Osteocyte (in vitro differentiated cells): ENCODE data around the gene CDC6. TPM values are rescaled to one million over a fixed set of nuclear protein-coding genes. Genes with fewer than 3 reads are reported as not detected.

Source experiments
- DNase-seq: peaks from one replicate; pipeline ENCODE4 v3.0.0; 2021; ENCODE audit warnings: mixed read lengths; ENCODE audit not compliant: unreplicated experiment; ENCODE audit errors: extremely low spot score
- H3K27ac Mint-ChIP-seq: one replicate; pipeline ENCODE4 v1.8.0; 2021; ENCODE audit warnings: mild to moderate bottlenecking, mixed read lengths; ENCODE audit not compliant: unreplicated experiment
- H3K27me3 Mint-ChIP-seq: one replicate; pipeline ENCODE4 v1.8.0; 2021; ENCODE audit warnings: mixed read lengths; ENCODE audit not compliant: unreplicated experiment
- H3K36me3 Mint-ChIP-seq: one replicate; pipeline ENCODE4 v1.8.0; 2021; ENCODE audit warnings: mixed read lengths; ENCODE audit not compliant: unreplicated experiment
- H3K4me1 Mint-ChIP-seq: one replicate; pipeline ENCODE4 v1.8.0; 2021; ENCODE audit warnings: mixed read lengths; ENCODE audit not compliant: unreplicated experiment
- H3K4me3 Mint-ChIP-seq: one replicate; pipeline ENCODE4 v1.8.0; 2021; ENCODE audit warnings: mild to moderate bottlenecking, moderate library complexity, mixed read lengths; ENCODE audit not compliant: unreplicated experiment
- H3K9me3 Mint-ChIP-seq: one replicate; pipeline ENCODE4 v1.8.0; 2021; ENCODE audit warnings: mixed read lengths; ENCODE audit not compliant: unreplicated experiment
- total RNA-seq: library from RNA; stranded (reverse); gene quantifications from 2 replicates; pipeline ENCODE4 v1.2.1, GENCODE V29; 2021
- TF ChIP-seq, protein P1 (sequence below): fragments of 200-600 bp; sonication (generic); IDR thresholded peaks from 2 replicates; pipeline ENCODE4 v1.5.0; 2021; ENCODE audit warnings: antibody characterized with exemption, mild to moderate bottlenecking, moderate library complexity

The CDC6 gene
- total RNA-seq, 1 donor from 2014 or later, result 10.8 TPM

DNA sequence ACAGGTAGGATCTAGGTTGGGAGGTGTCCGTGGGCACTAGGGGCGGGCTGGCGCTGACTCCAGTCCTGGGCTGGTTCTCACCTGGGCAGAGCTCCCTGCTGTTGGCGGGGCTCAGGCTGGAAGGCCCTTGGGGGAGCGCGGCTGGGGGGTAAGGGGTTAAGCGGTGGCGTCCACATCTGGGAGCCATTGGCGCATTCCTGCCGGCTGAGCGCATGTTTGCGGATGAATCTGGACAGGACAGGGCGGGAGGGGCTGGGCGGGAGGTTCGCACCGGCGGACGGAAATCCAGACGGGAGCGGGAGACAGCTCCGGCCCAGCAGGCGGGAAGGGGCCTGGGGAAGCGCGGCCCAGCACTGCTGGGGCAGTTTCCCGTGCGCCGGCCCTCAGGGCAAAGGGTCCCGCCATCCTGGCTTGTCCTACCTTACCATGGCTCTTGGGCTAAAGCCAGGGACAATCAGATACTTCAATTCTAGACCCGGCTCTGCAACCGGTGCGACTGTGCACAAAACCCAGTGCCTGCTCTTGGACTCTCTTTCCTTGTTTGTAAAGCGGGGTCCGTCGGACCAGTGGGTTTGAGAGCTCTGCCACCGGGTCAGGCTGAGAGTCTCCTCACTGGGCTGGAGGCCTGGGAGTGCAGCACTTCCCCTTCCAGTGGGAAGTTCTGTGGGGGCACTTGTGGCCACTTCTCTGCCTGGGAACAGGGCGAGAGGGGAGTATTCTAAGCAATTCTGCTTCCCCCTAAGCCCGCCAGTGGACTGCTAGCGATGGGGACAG is 29.1 kb downstream of the CDC6 start:
- peak overlapping the region; percentile 95 for H3K27ac Mint-ChIP-seq
- no peaks in the 10 kb centered on the region for H3K36me3 Mint-ChIP-seq
- no peaks in the 10 kb centered on the region for H3K9me3 Mint-ChIP-seq
- H3K27me3 Mint-ChIP-seq, result no peaks in the 10 kb centered on the region
- no peak for DNase-seq
- H3K4me1 Mint-ChIP-seq, result peaks cover 67% of the 10 kb centered on the region
- peak overlapping the region; percentile 97 for H3K4me3 Mint-ChIP-seq
- TF ChIP-seq, protein P1, sequence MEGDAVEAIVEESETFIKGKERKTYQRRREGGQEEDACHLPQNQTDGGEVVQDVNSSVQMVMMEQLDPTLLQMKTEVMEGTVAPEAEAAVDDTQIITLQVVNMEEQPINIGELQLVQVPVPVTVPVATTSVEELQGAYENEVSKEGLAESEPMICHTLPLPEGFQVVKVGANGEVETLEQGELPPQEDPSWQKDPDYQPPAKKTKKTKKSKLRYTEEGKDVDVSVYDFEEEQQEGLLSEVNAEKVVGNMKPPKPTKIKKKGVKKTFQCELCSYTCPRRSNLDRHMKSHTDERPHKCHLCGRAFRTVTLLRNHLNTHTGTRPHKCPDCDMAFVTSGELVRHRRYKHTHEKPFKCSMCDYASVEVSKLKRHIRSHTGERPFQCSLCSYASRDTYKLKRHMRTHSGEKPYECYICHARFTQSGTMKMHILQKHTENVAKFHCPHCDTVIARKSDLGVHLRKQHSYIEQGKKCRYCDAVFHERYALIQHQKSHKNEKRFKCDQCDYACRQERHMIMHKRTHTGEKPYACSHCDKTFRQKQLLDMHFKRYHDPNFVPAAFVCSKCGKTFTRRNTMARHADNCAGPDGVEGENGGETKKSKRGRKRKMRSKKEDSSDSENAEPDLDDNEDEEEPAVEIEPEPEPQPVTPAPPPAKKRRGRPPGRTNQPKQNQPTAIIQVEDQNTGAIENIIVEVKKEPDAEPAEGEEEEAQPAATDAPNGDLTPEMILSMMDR, result no peak

DNA sequence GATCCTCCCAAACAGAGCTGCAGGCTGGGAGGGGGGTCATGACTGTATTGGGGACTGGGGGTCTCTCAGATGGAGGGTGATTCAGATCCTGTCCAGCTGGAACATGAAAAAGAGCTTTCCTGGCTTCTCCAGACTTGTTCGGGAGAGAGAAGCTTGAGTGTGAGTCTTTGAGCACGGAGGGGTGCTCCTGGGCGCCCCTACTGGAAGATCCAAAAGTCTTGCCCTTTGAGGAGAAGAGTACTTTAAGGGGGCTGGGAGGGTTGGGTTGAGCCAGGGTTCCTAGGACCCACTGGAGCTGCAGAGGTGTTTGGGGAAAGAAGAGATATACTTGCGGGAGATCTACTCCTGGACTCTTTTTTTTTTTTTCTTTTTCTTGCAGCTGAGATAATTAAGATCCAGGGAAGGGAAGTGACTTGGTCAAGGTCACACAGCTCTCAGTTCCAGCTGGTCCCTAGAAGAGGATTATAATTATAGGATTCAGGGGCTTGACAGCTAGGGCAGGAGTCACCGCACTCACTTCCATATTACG is 29.7 kb downstream of the CDC6 start:
- Mint-ChIP-seq H3K36me3 (no peaks in the 10 kb centered on the region), H3K27ac (peak overlapping the region; percentile 95), H3K9me3 (no peaks in the 10 kb centered on the region), H3K27me3 (no peaks in the 10 kb centered on the region), H3K4me3 (peak overlapping the region; percentile 97), H3K4me1 (peaks cover 73% of the 10 kb centered on the region)
- TF ChIP-seq, protein P1, result peak; percentile 60
- no peak for DNase-seq

DNA sequence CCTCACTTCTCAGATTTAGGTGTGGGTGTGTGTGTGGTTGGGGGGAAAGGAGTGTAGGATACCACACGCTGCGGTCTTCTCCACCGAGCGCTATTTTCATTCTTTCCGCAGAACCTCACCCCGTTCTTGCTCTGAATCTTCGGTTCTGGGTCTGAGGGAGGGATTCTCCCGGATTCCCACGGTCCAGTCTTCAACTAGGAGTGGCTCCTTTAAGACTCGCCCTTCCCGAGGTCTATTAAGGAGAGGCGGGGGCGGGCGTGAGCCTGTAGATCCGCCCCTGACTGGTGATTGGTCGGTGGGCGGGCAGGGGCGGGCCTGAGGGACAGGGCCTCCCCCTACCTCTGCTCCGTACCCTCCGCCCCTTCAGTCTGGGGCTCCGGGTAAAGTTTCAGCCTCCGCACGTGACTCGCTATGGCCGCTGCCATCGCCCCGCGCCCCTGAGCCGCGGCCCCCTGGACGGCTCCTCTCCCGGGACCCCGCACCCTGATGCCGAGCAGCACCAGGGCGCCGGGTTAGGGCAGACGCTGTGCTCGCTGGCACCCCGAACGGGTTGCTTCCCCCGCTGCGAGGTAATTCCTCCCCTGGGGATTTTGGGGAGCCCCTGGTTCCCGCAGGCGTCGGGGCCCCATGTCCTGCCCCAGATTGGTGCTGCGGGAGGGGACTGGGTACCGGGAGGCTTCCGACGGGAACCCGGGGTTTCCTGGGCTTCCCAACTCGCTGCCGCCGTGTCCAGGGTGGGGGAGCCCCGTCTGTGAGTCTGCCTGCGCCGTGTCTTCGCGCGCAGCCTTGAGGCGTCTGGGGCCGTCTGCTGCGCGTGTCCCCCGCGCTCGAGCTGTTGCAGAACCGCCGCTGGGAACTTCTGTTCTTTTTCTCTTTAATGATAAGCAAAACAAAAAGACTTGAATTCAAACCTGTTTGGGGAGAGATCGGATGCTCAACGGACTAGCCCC is 30.5 kb downstream of the CDC6 start:
- peak; percentile 97 for DNase-seq
- Mint-ChIP-seq H3K27me3 (no peaks in the 10 kb centered on the region), H3K27ac (peak overlapping the region; percentile 95), H3K9me3 (no peaks in the 10 kb centered on the region), H3K4me3 (peak overlapping the region; percentile 97), H3K4me1 (peaks cover 81% of the 10 kb centered on the region), H3K36me3 (no peaks in the 10 kb centered on the region)
- TF ChIP-seq, protein P1, result no peak

DNA sequence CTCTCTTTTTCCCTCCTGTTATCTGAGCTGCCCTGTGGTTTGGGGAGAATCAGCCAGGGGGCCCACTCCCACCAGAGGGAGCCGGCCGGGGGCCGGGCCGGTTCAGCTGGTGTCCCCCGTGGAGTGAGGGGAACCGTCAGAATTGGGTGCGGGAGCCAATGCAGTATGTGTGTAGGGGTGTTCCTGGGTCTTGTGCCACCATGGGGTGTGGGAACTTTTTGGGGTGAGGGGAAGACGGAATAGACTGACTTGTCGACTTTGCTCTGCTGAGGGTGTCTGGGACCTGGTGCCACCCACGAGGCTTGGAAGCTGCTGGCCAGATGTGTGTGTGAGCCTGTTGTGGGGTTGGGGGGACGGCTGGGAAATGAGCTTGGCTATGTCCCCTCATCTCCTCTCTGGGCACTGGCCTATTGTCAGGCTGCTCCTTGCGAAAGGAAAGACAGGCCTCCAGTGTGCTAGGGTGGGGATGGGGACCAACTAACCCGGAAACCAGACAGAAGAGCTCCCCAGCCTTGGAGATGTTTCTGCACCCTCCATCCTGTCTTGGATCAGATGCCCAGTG is 31.2 kb downstream of the CDC6 start:
- H3K4me1 Mint-ChIP-seq, result peaks cover 88% of the 10 kb centered on the region
- H3K9me3 Mint-ChIP-seq, result no peaks in the 10 kb centered on the region
- H3K27me3 Mint-ChIP-seq, result no peaks in the 10 kb centered on the region
- no peaks in the 10 kb centered on the region for H3K36me3 Mint-ChIP-seq
- peak overlapping the region; percentile 97 for H3K4me3 Mint-ChIP-seq
- TF ChIP-seq, protein P1, result peak; percentile 41
- no peak for DNase-seq
- H3K27ac Mint-ChIP-seq, result peak overlapping the region; percentile 79
